Effector memory CD8-positive, alpha-beta T cell (primary cell): ENCODE results near the gene KLHL3.

Experiments used
- ATAC-seq: fragments of 150-1000 bp; cut with Tn5 transposase; replicated peaks from 2 replicates; pipeline ENCODE4 v1.10.0; 2021; ENCODE audit warnings: mild to moderate bottlenecking, moderate library complexity
- DNase-seq, 3 experiments: peaks; one replicate each; pipeline ENCODE4 v3.0.0; 2021
- H3K27ac Mint-ChIP-seq, 2 donors: one replicate each; pipeline ENCODE4 v1.8.0; 2022; ENCODE audit warnings: mild to moderate bottlenecking in 2 of 2, mixed read lengths in 2 of 2, moderate library complexity in 2 of 2
- H3K27me3 Mint-ChIP-seq, 2 donors: one replicate each; pipeline ENCODE4 v1.8.0; 2022; ENCODE audit warnings: mixed read lengths in 2 of 2
- H3K36me3 Mint-ChIP-seq: one replicate; pipeline ENCODE4 v1.8.0; 2022; ENCODE audit warnings: mild to moderate bottlenecking, moderate library complexity, mixed read lengths; ENCODE audit not compliant: insufficient read depth
- H3K4me1 Mint-ChIP-seq, 2 donors: one replicate each; pipeline ENCODE4 v1.8.0; 2022; ENCODE audit warnings: low read depth in 2 of 2, mixed read lengths in 2 of 2
- H3K4me3 Mint-ChIP-seq, 2 donors: one replicate each; pipeline ENCODE4 v1.8.0; 2022; ENCODE audit warnings: mild to moderate bottlenecking in 2 of 2, mixed read lengths in 2 of 2, moderate library complexity in 2 of 2
- H3K9me3 Mint-ChIP-seq, 2 donors: one replicate each; pipeline ENCODE4 v1.8.0; 2022; ENCODE audit warnings: mixed read lengths in 2 of 2

Gene KLHL3

DNA sequence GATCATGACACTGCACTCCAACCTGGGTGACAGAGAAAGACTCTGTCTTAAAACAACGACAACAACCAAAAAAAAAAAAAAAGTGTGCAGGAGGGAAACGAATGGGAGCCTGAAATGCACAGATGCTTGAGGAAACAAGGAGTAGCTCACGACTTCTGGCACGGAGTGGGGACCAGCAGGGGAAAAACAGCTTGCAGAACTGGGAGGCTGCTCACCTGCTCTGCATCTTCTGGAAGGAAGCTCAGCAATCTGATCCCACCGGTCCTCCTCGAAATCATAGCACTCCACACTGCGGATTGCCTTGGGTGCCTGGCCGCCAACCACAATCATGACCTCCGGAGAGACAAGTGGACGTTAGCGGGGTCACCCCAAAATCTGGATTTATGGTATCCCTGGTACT lies 96.2 kb downstream of the KLHL3 start:
- Mint-ChIP-seq H3K27ac (no peak overlapping the region), H3K36me3 (peaks cover 7% of the 10 kb centered on the region), H3K27me3 (no peaks in the 10 kb centered on the region), H3K4me1 (peaks cover 0 to 2% of the 10 kb centered on the region in 2 donors), H3K4me3 (no peak overlapping the region), H3K9me3 (no peaks in the 10 kb centered on the region)
- DNase-seq (no peak), ATAC-seq (no peak)

DNA sequence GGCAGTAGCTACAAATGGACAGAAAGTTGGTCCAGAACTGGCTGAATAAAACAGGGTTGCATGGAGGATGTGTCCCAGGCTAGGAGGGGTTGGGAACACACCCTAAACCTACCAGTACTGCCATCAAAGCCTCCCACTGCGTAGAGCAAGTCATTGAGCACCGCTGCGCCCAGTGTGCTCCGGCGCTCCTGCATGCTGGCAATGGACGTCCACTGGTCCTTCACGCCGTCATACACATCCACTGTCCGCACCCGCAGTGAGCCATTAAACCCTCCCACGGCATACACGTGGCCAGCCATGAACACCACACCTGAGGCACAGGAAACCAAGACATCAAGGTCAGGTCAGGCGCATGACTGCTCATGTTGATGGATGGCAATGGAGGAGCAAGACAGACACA lies 97.0 kb downstream of the KLHL3 start:
- Mint-ChIP-seq H3K4me3 (no peak overlapping the region), H3K36me3 (peaks cover 7% of the 10 kb centered on the region), H3K4me1 (peaks cover 0 to 2% of the 10 kb centered on the region in 2 donors), H3K27me3 (no peaks in the 10 kb centered on the region), H3K27ac (no peak overlapping the region), H3K9me3 (no peaks in the 10 kb centered on the region)
- DNase-seq, result no peak
- ATAC-seq, result no peak

DNA sequence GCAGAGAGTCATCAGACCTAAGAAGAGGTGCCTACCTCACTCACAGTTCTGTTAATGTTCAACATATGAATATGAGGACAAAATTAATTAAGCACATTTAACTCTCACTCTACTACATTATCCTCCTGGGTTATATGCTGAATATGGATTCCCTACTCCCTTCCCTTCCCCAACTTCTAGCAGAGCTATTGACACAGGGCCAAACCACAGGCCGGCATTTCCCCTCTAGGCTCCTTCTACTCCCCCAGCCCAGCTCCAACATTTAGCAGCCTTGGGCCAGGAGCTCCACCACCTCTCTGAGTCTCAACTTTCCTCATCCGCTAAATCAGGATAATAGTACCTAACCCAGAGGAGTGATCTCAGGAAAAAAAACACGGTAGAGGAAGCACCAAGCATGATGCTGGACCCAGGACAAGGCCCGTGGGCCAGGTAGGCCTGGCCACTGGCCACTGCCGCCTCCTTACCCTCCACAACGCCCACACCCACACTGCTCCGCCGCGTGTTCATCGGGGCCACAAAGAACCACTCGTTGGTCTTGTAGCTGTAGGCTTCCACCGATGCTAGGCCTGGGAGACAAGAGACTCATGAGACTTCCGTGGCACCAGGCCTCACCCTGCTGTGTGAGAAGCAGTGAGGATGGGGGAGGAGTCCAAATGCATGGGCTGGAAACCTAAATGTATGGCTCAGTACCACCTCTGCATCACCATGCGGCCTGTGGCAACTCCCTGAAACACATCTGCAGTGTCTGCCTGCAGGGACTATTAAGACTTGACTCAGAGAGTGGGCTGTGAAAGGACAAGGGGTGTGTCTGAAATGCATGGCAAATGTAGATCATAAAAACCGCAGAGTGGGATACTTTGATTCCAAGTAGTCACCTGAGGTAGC lies 98.8 kb downstream of the KLHL3 start:
- Mint-ChIP-seq H3K27ac (no peak overlapping the region), H3K36me3 (peaks cover 7% of the 10 kb centered on the region), H3K27me3 (no peaks in the 10 kb centered on the region), H3K4me3 (no peak overlapping the region), H3K4me1 (no peaks in the 10 kb centered on the region), H3K9me3 (no peaks in the 10 kb centered on the region)
- DNase-seq (no peak), ATAC-seq (no peak)

DNA sequence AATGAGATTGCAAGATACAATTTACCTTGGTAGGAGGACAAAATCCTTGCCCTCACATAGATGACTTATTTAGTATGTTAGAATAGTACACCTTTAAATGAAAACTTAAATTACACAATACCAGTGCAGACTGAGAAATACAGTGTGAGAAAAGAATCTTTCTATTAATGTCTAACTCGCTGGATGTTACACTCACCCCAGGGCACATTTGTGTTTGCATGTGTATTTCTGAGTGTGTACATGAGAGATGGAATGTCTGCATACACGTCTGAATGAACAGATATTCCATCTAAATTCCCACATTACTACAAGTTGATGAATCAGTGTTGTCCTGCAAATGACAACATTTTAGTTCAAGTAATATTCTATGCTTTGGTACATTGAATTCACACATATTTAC lies 99.8 kb downstream of the KLHL3 start:
- Mint-ChIP-seq H3K27ac (no peak overlapping the region), H3K4me3 (no peak overlapping the region), H3K36me3 (peaks cover 7% of the 10 kb centered on the region), H3K9me3 (no peaks in the 10 kb centered on the region), H3K4me1 (no peaks in the 10 kb centered on the region), H3K27me3 (no peaks in the 10 kb centered on the region)
- DNase-seq (no peak), ATAC-seq (no peak)

DNA sequence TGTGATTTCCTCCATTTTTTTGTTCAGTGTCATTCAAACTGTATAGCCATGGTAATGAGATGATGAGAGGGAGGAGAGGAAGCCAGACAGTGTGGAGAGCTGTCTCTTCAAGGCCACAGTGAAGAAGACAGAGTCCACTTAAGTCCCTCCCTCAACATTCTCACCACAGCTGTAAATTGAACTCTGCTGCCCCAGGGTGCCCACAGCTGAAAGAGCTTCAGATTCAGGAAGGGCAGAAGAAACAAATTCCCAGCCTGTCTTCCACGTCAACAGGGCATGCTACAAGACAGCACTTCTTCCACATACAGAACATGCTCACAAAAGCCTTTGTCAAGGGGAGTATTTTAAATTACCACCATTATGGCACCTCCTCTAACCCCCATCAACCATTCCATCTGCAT lies 100.4 kb downstream of the KLHL3 start:
- Mint-ChIP-seq H3K27me3 (no peaks in the 10 kb centered on the region), H3K27ac (no peak overlapping the region), H3K36me3 (peaks cover 7% of the 10 kb centered on the region), H3K4me1 (no peaks in the 10 kb centered on the region), H3K9me3 (no peaks in the 10 kb centered on the region), H3K4me3 (no peak overlapping the region)
- DNase-seq (no peak), ATAC-seq (no peak)

DNA sequence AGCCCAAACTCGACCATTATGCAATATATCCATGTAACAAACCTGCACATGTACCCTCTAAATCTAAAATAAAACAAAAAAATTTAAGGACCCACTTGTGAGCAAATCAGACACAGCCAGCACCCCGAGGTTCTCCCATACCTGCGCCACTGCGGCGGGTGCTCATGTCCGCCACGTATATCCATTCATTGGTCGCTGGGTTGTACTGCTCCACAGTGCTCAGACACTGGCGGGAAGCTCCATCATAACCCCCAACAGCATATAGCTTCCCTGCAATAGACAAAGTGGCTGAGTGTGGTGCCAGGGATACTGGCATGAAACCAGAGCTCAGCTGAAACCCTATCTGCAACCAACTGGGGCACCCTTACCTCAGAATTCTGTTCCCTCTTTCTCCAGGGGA lies 102.0 kb downstream of the KLHL3 start:
- Mint-ChIP-seq H3K27me3 (no peaks in the 10 kb centered on the region), H3K27ac (no peak overlapping the region), H3K4me1 (peaks cover 0 to 2% of the 10 kb centered on the region in 2 donors), H3K36me3 (peaks cover 7% of the 10 kb centered on the region), H3K4me3 (no peak overlapping the region), H3K9me3 (no peaks in the 10 kb centered on the region)
- no peak for ATAC-seq
- DNase-seq, result no peak

DNA sequence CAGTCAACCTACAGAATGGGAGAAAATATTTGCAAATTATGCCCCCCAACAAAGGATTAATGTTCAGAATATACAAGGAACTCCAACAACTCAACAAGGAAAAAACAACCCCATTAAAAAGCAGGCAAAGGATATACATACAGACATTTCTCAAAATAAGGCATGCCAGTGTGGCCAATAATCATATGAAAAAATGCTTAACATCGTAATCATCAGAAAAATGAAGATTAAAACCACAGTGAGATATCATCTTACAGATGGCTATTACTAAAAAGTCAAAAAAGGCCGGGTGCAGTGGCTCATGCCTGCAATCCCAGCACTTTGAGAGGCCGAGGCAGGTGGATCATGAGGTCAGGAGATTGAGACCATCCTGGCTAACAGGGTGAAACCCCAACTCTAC lies 103.2 kb downstream of the KLHL3 start:
- Mint-ChIP-seq H3K4me3 (no peak overlapping the region), H3K4me1 (peaks cover 0 to 2% of the 10 kb centered on the region in 2 donors), H3K9me3 (no peaks in the 10 kb centered on the region), H3K36me3 (peaks cover 7% of the 10 kb centered on the region), H3K27me3 (no peaks in the 10 kb centered on the region), H3K27ac (peak overlapping the region in 1 of 2 donors; percentile 2)
- DNase-seq (no peak), ATAC-seq (no peak)

DNA sequence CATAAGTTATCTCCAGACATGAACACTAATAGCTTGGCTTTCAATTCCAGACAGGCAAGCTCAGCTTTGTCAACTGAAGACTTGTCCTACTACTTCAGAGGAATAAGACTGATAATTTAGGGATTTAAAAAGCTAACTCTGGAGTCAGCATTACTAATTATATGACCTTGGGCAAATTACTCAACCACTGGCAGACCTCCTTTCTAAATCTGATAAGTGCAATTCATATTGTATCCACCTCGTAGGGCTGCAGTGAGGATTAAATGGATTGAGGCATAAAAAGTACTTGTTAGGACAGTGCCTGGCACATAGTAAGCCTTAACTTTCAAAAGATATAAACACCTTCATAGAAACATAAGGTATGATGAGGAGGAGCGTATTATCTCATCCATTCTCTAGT lies 104.4 kb downstream of the KLHL3 start:
- H3K9me3 Mint-ChIP-seq, result no peaks in the 10 kb centered on the region
- no peak overlapping the region for H3K27ac Mint-ChIP-seq
- DNase-seq (no peak), ATAC-seq (no peak)
- H3K36me3 Mint-ChIP-seq, result peaks cover 4% of the 10 kb centered on the region
- no peaks in the 10 kb centered on the region for H3K27me3 Mint-ChIP-seq
- peaks cover 0 to 2% of the 10 kb centered on the region in 2 donors for H3K4me1 Mint-ChIP-seq
- no peak overlapping the region for H3K4me3 Mint-ChIP-seq

DNA sequence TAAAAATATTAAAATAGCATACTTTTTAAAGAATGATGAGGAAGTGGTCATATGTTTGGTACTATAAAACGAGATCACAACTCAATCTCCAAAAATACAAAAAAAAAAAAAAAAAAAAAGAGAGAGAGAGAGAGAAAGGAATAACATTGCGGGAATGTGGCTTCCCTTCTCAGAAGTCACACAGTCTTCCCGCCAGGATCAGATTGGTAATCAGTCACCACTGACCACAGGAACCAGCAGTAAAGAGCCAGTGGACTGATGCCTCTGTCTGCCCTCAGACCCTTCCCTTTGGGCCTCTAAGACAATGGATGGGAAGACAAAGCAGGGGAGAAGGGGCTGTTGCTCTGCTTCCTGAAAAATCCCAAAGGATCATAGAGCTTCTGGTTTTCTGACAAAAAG lies 104.9 kb downstream of the KLHL3 start:
- DNase-seq (no peak), ATAC-seq (no peak)
- Mint-ChIP-seq H3K4me1 (peaks cover 0 to 2% of the 10 kb centered on the region in 2 donors), H3K4me3 (no peak overlapping the region), H3K27ac (peak overlapping the region in 1 of 2 donors; percentile 59), H3K9me3 (no peaks in the 10 kb centered on the region), H3K27me3 (no peaks in the 10 kb centered on the region), H3K36me3 (peaks cover 4% of the 10 kb centered on the region)

DNA sequence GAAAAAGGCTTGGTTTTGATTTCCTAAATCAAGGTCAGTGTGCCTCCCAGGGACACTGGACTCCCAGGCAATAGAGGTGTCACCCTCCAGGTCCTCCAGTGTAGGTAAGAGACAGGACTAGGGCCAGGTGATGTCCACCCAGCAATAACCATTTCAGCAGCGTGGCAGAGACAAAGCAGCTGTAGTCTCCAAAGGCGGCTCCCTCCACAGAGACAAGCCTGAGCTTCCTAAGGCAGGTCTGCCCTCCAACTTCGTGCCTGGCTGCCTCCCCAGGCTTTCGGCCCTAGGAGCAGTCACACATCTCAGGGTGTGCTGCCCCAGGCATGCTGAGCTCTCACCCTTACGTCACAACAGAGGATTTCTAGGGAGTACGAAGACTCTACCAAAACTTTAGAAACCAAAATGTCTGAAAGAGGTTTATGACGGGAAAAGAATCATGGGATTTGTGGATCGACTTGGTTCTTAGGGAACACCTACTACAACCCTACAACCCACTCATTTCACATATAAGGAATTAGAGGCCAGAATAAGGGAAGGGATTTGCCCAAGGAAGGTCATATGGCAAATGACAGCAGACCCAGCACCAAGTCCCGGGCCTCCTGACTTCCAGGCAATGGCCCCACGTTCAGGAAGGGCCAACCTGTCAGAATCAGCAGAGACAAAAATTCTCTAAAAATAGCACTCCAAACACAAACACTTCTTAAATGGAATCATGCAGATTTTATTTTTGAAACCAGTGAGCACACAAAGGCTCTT lies 105.5 kb downstream of the KLHL3 start:
- Mint-ChIP-seq H3K27me3 (no peaks in the 10 kb centered on the region), H3K4me3 (no peak overlapping the region), H3K36me3 (peaks cover 4% of the 10 kb centered on the region), H3K27ac (peak overlapping the region in 1 of 2 donors; percentile 59), H3K9me3 (no peaks in the 10 kb centered on the region), H3K4me1 (peaks cover 0 to 2% of the 10 kb centered on the region in 2 donors)
- ATAC-seq, result no peak
- DNase-seq, result no peak

DNA sequence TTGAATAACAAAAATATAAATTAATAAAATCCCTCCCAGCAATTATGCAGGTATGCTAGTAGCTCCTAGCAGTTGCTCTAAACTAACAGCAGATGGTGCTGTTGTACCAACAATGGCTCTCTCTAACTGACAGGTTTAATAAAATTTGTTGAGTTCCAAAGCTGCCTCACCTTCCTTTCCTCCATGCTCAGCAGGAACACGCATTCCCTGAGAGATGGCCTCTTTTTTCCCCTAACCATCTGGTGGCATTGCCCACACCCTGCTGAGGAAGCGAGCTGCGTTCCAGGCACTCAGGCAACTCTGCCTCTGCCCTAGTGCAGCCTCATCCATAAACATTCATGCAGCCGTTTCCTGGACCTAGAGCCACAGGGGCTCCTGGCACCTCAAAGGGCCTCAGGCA lies 106.2 kb downstream of the KLHL3 start:
- peak; percentile 9 to 19 (median 15) for DNase-seq

DNA sequence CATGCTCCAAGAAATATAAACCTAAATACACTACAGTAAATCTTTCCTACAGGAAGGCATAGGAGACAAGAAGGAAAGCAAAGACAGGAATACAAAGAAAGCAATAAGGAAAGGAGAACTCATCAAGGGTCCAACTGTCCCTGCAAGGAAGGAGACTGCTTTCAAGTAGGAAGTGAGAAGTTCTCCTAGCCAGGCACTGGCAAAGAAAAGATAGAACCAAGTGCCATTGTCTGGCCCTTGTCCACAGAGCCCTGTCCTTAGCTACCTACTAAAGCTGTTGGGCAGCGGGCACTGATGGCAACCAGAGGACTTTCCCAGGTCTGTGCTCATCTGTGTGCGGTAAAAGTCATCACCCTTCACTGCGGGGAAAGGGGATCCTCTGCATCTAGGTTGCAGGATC lies 108.2 kb downstream of the KLHL3 start:
- ATAC-seq, result no peak
- Mint-ChIP-seq H3K27me3 (no peaks in the 10 kb centered on the region), H3K4me1 (peaks cover 0 to 2% of the 10 kb centered on the region in 2 donors), H3K4me3 (no peak overlapping the region), H3K36me3 (peaks cover 4% of the 10 kb centered on the region), H3K9me3 (no peaks in the 10 kb centered on the region), H3K27ac (no peak overlapping the region)
- DNase-seq, result no peak

More for the DNA sequence above, 106.2 kb downstream of the KLHL3 start:
- Mint-ChIP-seq H3K27me3 (no peaks in the 10 kb centered on the region), H3K4me1 (peaks cover 0 to 2% of the 10 kb centered on the region in 2 donors), H3K36me3 (peaks cover 4% of the 10 kb centered on the region), H3K4me3 (no peak overlapping the region), H3K27ac (no peak overlapping the region), H3K9me3 (no peaks in the 10 kb centered on the region)
- ATAC-seq, result peak; percentile 70

DNA sequence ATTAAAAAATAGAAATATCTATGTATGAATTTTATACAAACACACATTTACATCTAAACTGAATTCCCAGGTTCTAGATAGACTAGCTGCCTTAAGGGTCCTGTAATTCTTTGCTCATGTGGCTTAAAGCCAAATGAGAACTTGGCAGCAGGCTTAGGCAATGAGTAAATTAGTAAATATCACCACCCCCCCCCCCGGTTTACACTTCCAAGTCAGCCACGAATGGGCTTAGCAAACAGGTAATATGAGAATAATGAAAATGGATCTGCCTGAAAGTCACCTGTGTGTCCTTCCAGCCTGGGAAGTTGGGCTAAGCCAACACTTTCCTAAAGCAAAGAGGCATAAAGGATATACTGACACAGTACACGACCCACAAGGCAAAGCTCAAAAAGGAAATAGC lies 108.6 kb downstream of the KLHL3 start:
- Mint-ChIP-seq H3K36me3 (peaks cover 4% of the 10 kb centered on the region), H3K9me3 (no peaks in the 10 kb centered on the region)

More for the DNA sequence above, 108.6 kb downstream of the KLHL3 start:
- Mint-ChIP-seq H3K4me3 (no peak overlapping the region), H3K4me1 (peaks cover 0 to 2% of the 10 kb centered on the region in 2 donors), H3K27ac (no peak overlapping the region), H3K27me3 (no peaks in the 10 kb centered on the region)
- ATAC-seq (no peak), DNase-seq (no peak)
